GM19099 (cell line): ENCODE results near the gene LAMA2.

Source experiments
- POLR2A ChIP-seq: IDR thresholded peaks from 3 replicates; pipeline ENCODE4 v1.6.1; 2011; ENCODE audit warnings: low read depth; ENCODE audit not compliant: insufficient read length; ENCODE audit errors: extremely low read depth

The LAMA2 gene

DNA sequence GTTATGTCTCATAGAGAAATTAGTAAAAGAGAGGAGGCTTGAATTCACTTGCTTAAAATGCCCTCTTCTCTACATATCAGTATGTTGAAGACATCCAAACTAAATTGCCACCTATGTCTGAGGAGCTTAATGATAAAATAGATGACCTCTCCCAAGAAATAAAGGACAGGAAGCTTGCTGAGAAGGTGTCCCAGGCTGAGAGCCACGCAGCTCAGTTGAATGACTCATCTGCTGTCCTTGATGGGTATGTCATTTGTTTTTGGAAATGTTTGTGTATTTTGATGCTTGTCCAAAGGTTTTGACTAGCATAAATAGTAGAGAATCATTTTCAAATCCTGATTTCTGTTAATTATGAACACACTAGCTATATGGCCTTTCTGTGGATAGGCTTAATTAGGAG is 519.3 kb downstream of the LAMA2 start:
- no peak for TF ChIP-seq POLR2A

DNA sequence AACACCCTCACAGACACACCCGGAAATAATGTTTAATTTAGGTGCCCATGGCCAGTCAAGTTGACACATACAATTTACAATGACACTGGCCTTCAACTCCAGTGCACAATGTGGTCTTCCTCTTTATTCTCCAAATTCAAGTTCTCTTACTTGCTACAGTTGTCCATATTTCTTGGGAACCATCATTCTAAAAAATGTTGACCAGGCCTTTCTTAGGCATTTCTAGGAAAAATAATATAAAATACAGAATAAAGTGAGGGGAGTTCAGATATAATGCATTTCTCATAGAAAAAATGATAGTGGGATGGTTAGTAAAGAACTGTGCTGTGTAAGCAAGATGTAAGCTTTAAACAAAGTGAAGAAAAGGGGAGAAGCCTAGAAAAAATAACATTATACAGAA is 528.2 kb downstream of the LAMA2 start:
- TF ChIP-seq POLR2A: no peak

GRCh38 chr6:129416337-129416990 is 533.5 kb downstream of the LAMA2 start:
- no peak for TF ChIP-seq POLR2A

- TF ChIP-seq POLR2A: no peak
These were observed 534.6 kb downstream of the LAMA2 start for GRCh38 chr6:129417416-129418086.

DNA sequence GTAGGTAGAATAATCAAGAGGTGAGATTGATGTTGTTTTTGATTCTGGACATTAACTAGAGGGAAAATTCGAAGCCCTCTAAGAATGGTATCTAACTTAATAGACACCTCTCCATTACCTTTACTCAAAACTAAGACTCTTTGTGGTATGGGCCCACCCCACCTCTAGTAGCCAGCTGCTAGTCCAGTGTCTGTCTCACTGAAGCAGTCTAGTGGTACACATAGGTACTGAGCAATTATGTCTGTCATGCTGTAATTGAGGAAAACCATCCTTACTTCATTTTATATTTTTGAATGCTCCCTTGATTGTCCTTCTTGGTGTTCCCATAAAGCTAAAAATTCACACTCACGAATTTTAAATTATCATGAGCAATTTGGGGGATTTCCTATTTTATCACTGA is 536.4 kb downstream of the LAMA2 start:
- TF ChIP-seq POLR2A: no peak

GRCh38 chr6:129426343-129426742 is 543.4 kb downstream of the LAMA2 start:
- TF ChIP-seq POLR2A: no peak

DNA sequence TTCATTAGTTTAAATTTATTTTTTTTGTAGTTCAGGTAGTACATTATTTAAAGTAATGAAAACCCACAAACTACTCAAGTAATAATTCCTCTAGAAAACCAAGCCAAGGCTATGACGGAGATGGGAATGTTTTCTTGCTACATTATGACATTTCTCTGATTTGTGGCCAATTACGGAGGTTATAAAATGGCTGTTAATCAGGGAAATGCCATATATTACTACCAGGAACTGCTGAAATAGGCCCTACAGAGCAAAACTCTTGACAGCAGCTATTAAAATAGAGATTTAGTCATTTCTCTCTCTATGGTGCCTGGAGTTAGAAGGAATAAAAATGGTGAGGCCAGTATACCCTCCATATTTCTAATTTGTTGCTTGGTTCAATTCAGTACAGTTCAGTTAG is 547.0 kb downstream of the LAMA2 start:
- TF ChIP-seq POLR2A: no peak

DNA sequence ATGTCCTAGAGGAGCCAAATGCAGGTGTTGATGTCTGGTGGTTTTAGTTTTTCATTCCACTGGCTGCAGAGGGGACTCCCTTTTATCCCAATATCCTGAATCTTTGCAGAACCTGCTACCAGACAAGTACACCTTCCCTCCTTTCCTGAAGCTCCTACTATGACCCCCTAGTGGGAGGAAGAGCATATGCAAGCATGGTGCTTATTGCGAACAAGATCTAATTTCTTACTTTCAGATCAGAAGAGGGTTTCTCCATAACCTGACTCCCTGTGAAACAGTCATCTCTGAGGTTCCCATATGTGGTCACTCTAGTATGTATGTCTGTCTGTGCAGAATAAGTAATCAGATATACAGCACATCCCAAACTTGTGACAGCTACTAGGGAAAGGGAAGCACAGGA is 549.8 kb downstream of the LAMA2 start:
- no peak for TF ChIP-seq POLR2A

GRCh38 chr6:129434091-129434490 is 551.2 kb downstream of the LAMA2 start:
- TF ChIP-seq POLR2A: no peak

DNA sequence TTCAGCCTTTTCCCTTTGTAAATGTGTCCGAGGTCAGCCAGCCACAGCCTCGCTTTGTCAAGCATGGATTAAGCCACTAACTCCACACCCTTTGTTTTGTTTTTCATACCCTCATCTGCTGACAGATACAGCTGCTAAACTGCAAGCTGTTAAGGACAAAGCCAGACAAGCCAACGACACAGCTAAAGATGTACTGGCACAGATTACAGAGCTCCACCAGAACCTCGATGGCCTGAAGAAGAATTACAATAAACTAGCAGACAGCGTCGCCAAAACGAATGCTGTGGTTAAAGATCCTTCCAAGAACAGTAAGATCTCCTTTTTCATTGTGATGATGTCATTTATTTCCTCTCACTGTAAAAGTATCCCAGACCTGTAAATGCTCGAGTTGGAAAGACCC is 557.8 kb downstream of the LAMA2 start:
- no peak for TF ChIP-seq POLR2A

DNA sequence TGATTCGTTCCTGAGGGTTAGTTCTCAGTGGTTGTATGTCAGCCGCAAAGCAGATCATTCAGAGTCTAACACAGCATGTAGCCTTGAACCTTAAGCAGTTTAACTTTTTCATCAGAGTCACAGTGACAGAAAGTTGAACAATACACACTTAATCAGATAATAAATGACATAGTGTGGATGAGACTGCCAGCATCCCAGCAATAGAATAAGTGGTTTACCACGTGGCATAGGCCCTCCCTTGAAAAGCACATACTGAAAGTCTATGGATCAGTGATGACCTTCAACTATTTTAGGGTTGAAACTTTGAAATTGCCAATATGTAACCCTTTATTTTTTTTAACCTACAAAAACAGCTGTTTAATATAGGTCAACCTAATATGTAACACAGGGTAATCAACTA is 561.7 kb downstream of the LAMA2 start:
- TF ChIP-seq POLR2A: no peak

GRCh38 chr6:129446272-129447197 is 563.6 kb downstream of the LAMA2 start:
- no peak for TF ChIP-seq POLR2A

DNA sequence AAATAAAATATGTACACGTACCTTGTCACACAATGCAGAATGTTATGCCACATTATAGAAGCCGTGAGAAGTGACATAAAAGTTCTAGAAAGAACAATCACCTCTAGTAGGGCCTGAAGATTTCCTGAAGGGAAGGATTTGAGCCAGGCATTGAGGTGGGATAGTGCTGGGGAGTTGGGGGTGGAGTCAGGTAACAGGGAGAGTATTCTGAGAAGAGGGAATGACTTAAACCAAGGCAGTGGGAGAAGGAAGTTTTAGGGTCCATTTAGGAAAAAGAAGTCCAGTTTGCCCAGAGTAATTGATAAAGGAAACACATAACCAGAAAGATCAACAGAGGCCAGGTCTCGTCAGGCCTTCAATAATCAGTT is 564.2 kb downstream of the LAMA2 start:
- no peak for TF ChIP-seq POLR2A

GRCh38 chr6:129448965-129449364 is 566.0 kb downstream of the LAMA2 start:
- no peak for TF ChIP-seq POLR2A

DNA sequence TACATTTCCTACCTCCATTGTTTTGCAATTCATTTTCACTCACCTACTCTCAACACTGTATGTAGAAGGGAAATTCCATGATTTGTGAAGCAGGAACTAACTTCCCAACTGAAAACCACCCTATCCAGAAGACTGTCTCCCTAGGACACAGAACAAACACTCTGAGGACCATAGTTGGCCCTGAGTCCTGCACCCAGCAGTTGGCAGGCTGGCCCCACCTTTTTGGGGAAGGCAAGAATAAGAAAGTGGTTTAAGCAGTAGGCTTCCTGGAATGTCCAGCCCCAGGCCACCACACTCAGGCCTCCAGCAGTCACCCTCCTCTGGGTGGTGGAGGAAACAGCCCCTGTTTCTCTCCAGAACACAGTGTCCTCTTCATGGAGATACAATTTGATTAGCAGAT is 568.2 kb downstream of the LAMA2 start:
- TF ChIP-seq POLR2A: no peak

DNA sequence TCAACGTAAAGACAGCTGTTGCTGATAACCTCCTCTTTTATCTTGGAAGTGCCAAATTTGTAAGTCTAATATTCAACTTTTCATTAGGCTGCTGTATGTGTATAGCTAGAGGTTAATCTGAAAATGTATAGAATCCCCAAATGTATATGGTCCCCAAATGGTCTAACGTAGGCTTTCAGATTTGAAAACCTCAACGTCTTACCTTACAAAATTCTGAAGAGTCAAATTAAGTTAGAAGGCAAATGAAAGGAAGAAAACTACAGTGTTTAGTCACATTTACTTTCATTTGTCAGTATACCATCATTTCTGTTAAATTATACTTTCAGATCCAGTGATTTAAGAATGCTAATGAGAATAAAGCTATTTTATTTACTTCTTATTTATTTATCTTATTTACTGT is 570.1 kb downstream of the LAMA2 start:
- no peak for TF ChIP-seq POLR2A
